Keratinocyte (primary cell): ENCODE measurements around the gene NPAS3. TPM values are rescaled to one million over a fixed set of nuclear protein-coding genes. Genes with fewer than 3 reads are reported as not detected.

Experiments
- DNase-seq: peaks from one replicate; pipeline ENCODE4 v3.0.0-alpha.2; 2011; ENCODE audit warnings: low read depth, missing footprints, low spot score
- FAIRE-seq: peaks from 2 replicates; lab custom pipeline; 2011; peaks lifted over from hg19 to GRCh38; lab: Jason Lieb, UNC
- H2AFZ ChIP-seq: 2 replicates; pipeline ENCODE4 v1.6.0; 2012; ENCODE audit warnings: low read length, control low read depth, inconsistent platforms; ENCODE audit not compliant: control insufficient read depth
- H3K27ac ChIP-seq: 2 replicates; pipeline ENCODE4 v1.5.1; 2011; ENCODE audit warnings: low read length; ENCODE audit not compliant: control insufficient read depth, insufficient read depth
- H3K27me3 ChIP-seq: 3 replicates; pipeline ENCODE4 v1.6.0; 2011; ENCODE audit warnings: low read length; ENCODE audit not compliant: control insufficient read depth, insufficient read depth; ENCODE audit errors: extremely low read depth
- H3K36me3 ChIP-seq, 2 experiments: 2 replicates in 1 of 2; 3 replicates in 1 of 2; pipeline ENCODE4 v1.5.1; 2011; ENCODE audit warnings: low read length in 2 of 2, mild to moderate bottlenecking in 1 of 2; ENCODE audit not compliant: control insufficient read depth in 2 of 2, insufficient read depth in 2 of 2; ENCODE audit errors: extremely low read depth in 1 of 2
- H3K4me1 ChIP-seq: 3 replicates; pipeline ENCODE4 v1.5.1; 2011; ENCODE audit warnings: low read length; ENCODE audit not compliant: control insufficient read depth, insufficient read depth; ENCODE audit errors: extremely low read depth
- H3K4me2 ChIP-seq: 3 replicates; pipeline ENCODE4 v1.6.0; 2011; ENCODE audit warnings: low read depth, low read length; ENCODE audit not compliant: control insufficient read depth, insufficient read depth; ENCODE audit errors: extremely low read depth
- H3K4me3 ChIP-seq, 3 experiments: fragments of 200-600 bp in 1 of 3; sonication (generic) in 1 of 3; 2 replicates in 2 of 3; 3 replicates in 1 of 3; pipeline ENCODE4 v1.5.1; 2011 to 2016; ENCODE audit warnings: low read length in 3 of 3, mild to moderate bottlenecking in 3 of 3, control low read depth in 2 of 3, inconsistent platforms in 1 of 3, low read depth in 1 of 3, mixed read lengths in 1 of 3, mixed run types in 1 of 3, moderate library complexity in 1 of 3; ENCODE audit not compliant: control insufficient read depth in 2 of 3, insufficient read depth in 2 of 3; ENCODE audit errors: extremely low read depth in 1 of 3
- H3K79me2 ChIP-seq: 2 replicates; pipeline ENCODE4 v1.6.0; 2012; ENCODE audit warnings: low read length; ENCODE audit not compliant: control insufficient read depth, insufficient read depth
- H3K9ac ChIP-seq: 3 replicates; pipeline ENCODE4 v1.6.0; 2011; ENCODE audit warnings: low read length; ENCODE audit not compliant: control insufficient read depth, insufficient read depth; ENCODE audit errors: extremely low read depth
- H3K9me1 ChIP-seq: 3 replicates; pipeline ENCODE4 v1.6.0; 2011; ENCODE audit warnings: low read length; ENCODE audit not compliant: control insufficient read depth, insufficient read depth; ENCODE audit errors: extremely low read depth
- H3K9me3 ChIP-seq: 2 replicates; pipeline ENCODE4 v1.5.1; 2012; ENCODE audit warnings: low read depth, low read length; ENCODE audit not compliant: control insufficient read depth
- H4K20me1 ChIP-seq: 3 replicates; pipeline ENCODE4 v1.6.0; 2011; ENCODE audit warnings: low read length; ENCODE audit not compliant: control insufficient read depth, insufficient read depth; ENCODE audit errors: extremely low read depth
- EZH2 ChIP-seq: IDR thresholded peaks from one replicate; pipeline ENCODE4 v1.6.1; 2012; ENCODE audit warnings: inconsistent platforms, mild to moderate bottlenecking, low read length, moderate library complexity
- dilution Hi-C: fragments of 300-500 bp; cut with MboI; formaldehyde crosslinking; loops from one replicate; pipeline ENCODE4 v1.7.0; 2020; ENCODE audit warnings: low sequenced_read_pairs; ENCODE audit not compliant: extremely low pct_ligation_motif_present
- polyA plus RNA-seq, 5 experiments: library from polyadenylated mRNA; depleted of rRNA in 3 of 5; stranded (reverse) in 3 of 5; stranded (forward) in 1 of 5; unstranded in 1 of 5; fragments of >200 nt; gene quantifications; 1 replicate in 1 of 5; 2 replicates in 3 of 5; 3 replicates in 1 of 5; pipeline versions ENCODE4 v1.2.1 to v1.2.3, GENCODE V29; 2011 to 2012; ENCODE audit warnings: missing spikeins in 2 of 5, low read depth in 1 of 5, low replicate concordance in 1 of 5
- TF ChIP-seq, protein P1 (sequence below), 3 experiments: IDR thresholded peaks in 1 of 3; conservative IDR thresholded peaks in 1 of 3; optimal IDR thresholded peaks in 1 of 3; 2 replicates in 2 of 3; 3 replicates in 1 of 3; pipeline versions ENCODE3 to v1.5.1; 2011; ENCODE audit warnings: low read length in 3 of 3, mild to moderate bottlenecking in 3 of 3, moderate library complexity in 2 of 3, control low read depth in 1 of 3, inconsistent platforms in 1 of 3; ENCODE audit not compliant: insufficient read depth in 2 of 3; ENCODE audit errors: extremely low read depth in 1 of 3

The NPAS3 gene
- polyA plus RNA-seq, 1 donor (not counting 4 experiments of a cell fraction or from before 2014, with no cell fraction given) = 0.07 TPM

DNA sequence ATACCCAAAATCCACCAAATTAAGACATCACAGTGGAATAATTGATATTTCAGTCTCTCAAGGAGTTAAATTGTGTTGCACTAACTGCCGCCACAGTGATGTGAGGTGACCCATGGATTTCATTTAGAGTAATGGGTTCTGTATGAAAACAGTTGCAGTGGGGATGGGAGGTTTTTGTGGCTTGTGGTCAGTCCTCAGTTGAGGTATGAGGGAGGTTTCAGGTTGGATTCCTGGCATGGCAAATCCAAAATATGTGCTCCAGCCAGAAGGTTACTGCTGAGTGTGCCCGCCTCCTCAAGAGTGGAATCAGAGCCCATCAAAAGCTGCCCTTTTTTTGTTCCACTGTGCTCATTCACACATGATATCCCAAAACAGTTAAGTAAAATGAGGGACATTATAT is 525.1 kb downstream of the NPAS3 start:
- H3K27ac ChIP-seq = no peak overlapping the region
- no peaks in the 10 kb centered on the region for H3K9me3 ChIP-seq
- H3K4me2 ChIP-seq = no peak overlapping the region
- H4K20me1 ChIP-seq = no peaks in the 10 kb centered on the region
- dilution Hi-C loops = no loop called here
- no peak for FAIRE-seq
- no peak for TF ChIP-seq EZH2
- TF ChIP-seq, protein P1, sequence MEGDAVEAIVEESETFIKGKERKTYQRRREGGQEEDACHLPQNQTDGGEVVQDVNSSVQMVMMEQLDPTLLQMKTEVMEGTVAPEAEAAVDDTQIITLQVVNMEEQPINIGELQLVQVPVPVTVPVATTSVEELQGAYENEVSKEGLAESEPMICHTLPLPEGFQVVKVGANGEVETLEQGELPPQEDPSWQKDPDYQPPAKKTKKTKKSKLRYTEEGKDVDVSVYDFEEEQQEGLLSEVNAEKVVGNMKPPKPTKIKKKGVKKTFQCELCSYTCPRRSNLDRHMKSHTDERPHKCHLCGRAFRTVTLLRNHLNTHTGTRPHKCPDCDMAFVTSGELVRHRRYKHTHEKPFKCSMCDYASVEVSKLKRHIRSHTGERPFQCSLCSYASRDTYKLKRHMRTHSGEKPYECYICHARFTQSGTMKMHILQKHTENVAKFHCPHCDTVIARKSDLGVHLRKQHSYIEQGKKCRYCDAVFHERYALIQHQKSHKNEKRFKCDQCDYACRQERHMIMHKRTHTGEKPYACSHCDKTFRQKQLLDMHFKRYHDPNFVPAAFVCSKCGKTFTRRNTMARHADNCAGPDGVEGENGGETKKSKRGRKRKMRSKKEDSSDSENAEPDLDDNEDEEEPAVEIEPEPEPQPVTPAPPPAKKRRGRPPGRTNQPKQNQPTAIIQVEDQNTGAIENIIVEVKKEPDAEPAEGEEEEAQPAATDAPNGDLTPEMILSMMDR (optimal IDR thresholded peaks at IDR 0.05 in 1 of 3, IDR thresholded peaks at IDR 0.05 in 1 of 3, conservative IDR thresholded peaks at IDR 0.05 in 1 of 3; ENCODE audit: extremely low read depth in 1 of 3, insufficient read depth in 2 of 3, low read length in 3 of 3) = no peak
- H3K4me3 ChIP-seq = no peak overlapping the region
- H3K9ac ChIP-seq = no peak overlapping the region
- H3K27me3 ChIP-seq = no peaks in the 10 kb centered on the region
- H3K4me1 ChIP-seq = no peaks in the 10 kb centered on the region
- H3K36me3 ChIP-seq = no peaks in the 10 kb centered on the region
- no peaks in the 10 kb centered on the region for H3K79me2 ChIP-seq
- DNase-seq = no peak
- H3K9me1 ChIP-seq = no peaks in the 10 kb centered on the region
- no peak overlapping the region for H2AFZ ChIP-seq

DNA sequence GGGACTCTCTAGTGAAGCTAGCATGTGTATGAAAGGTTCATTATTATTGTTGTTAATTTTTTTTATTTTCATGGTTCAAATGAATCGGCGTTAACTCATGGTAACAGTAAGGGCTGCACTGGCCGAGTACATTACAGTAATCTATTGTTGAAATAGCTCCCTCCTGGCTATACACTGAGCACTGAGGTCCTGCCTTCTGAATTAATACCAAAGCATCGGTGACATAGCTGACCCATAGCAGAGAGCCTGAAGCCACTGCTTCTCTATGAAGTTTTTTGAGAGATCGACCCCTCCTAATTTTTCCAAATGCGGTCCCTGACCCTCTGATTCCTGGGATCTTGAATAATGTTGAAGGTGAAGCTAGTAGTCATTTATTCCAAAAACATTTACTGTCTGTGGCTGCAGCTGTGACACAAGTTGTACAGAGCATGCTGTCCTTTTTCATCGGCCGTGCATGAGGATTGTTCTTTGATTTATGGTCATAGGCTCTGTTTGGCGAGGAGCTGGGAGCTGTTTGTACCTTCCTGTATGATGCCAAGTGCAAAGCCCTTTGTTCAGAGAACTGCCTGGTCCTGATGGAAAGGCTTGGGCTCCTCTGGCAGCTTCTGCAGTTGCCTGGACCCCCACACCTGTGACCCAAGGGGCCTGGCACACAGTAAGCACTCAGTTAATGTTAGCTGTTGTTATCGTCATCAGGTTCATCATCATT is 525.7 kb downstream of the NPAS3 start:
- H3K36me3 ChIP-seq = no peaks in the 10 kb centered on the region
- H3K79me2 ChIP-seq = no peaks in the 10 kb centered on the region
- no peaks in the 10 kb centered on the region for H3K27me3 ChIP-seq
- no peak overlapping the region for H3K4me3 ChIP-seq
- FAIRE-seq (no peak), DNase-seq (no peak)
- no peak overlapping the region for H3K4me2 ChIP-seq
- TF ChIP-seq, protein P1 (optimal IDR thresholded peaks at IDR 0.05 in 1 of 3, IDR thresholded peaks at IDR 0.05 in 1 of 3, conservative IDR thresholded peaks at IDR 0.05 in 1 of 3; ENCODE audit: extremely low read depth in 1 of 3, insufficient read depth in 2 of 3, low read length in 3 of 3) = no peak
- no peak for TF ChIP-seq EZH2
- no peaks in the 10 kb centered on the region for H3K9me3 ChIP-seq
- dilution Hi-C loops = no loop called here
- no peak overlapping the region for H3K27ac ChIP-seq
- H3K4me1 ChIP-seq = no peaks in the 10 kb centered on the region
- H2AFZ ChIP-seq = no peak overlapping the region
- no peaks in the 10 kb centered on the region for H3K9me1 ChIP-seq
- no peaks in the 10 kb centered on the region for H4K20me1 ChIP-seq
- H3K9ac ChIP-seq = no peak overlapping the region
